ENCODE data around the gene ASPSCR1. TPM values are rescaled to one million over a fixed set of nuclear protein-coding genes. Genes with fewer than 3 reads are reported as not detected.
A peak's percentile ranks its signal among the peaks of the same experiment; 100 is the strongest.

ASPSCR1 gene
- total and polyA plus RNA-seq, 9 of the 15 experiments (the other 6 are each of a cell fraction or from before 2014, with no cell fraction given) = 0.90 to 36.9 (median 11.6) TPM

- Histone ChIP-seq H2AFZ (ENCODE audit: low read depth, low read length) (no peak overlapping the region), H4K20me1 (replicated peaks; ENCODE audit: control insufficient read depth, insufficient read depth, low read length) (peaks cover 14% of the 10 kb centered on the region), H3K9me3 (replicated peaks; ENCODE audit: control insufficient read depth, insufficient read depth, low read depth, low read length) (no peaks in the 10 kb centered on the region), H3K4me3 (no peak overlapping the region), H3K36me3 (ENCODE audit: control insufficient read depth, insufficient read depth, low read length) (peaks cover 30% of the 10 kb centered on the region; the same call in 2 of the 3 replicates), H3K27ac (ENCODE audit: extremely low read depth, low read depth, low read length) (no peak overlapping the region), H3K27me3 (ENCODE audit: control insufficient read depth in 2 of 2, insufficient read depth in 2 of 2, low read length in 2 of 2) (no peaks in the 10 kb centered on the region), H3K9me1 (ENCODE audit: control insufficient read depth, insufficient read depth, low read length) (peaks cover 9% of the 10 kb centered on the region), H3K79me2 (ENCODE audit: control insufficient read depth, insufficient read depth, low read length) (peaks cover 44% of the 10 kb centered on the region), H3K4me1 (replicated peaks in 1 of 2; ENCODE audit: control insufficient read depth in 2 of 2, insufficient read depth in 2 of 2, low read length in 2 of 2) (peaks cover 35 to 96% of the 10 kb centered on the region in 2 experiments), H3K9ac (ENCODE audit: insufficient read depth in 1 of 2, low read depth in 2 of 2, low read length in 2 of 2) (peak overlapping the region in 1 of 2 experiments; percentile 76; a peak in 2 of 4 replicates), H3K4me2 (ENCODE audit: insufficient read depth, low read length) (no peak overlapping the region)
- in situ Hi-C loops (cut with MboI) (no loop called here), intact Hi-C loops (cut with micrococcal nuclease) (no loop called here)
- FAIRE-seq (no peak), DNase-seq (ENCODE audit: extremely low read depth in 1 of 4, low spot score in 3 of 4) (no peak), ATAC-seq (no peak)
- ChIA-PET CTCF (ENCODE audit: low intra/inter-chr PET ratio) (no interaction called here), POLR2A (interaction anchor here (1.5 to 2.3 kb wide), 3 partner anchors 11 to 17 kb away, joined by 3 to 7 read pairs (median 5); no protein-coding TSS in a partner anchor)
- 80% methylated on average over 15 of the region's 20 CpGs for WGBS (ENCODE audit: insufficient coverage, low coverage, missing lambda C conversion rate)
- no TSS peak for BruUV-seq (replicated peaks)
- TF ChIP-seq ARID3B (CRISPR knock-in tag; IDR thresholded peaks at IDR 0.05; ENCODE audit: borderline replicate concordance) = no peak
- TF ChIP-seq KAT7 (CRISPR knock-in tag; IDR thresholded peaks at IDR 0.05; ENCODE audit: borderline replicate concordance) = no peak
- TF ChIP-seq ATF6 (CRISPR knock-in tag; IDR thresholded peaks at IDR 0.05) = no peak
- TF ChIP-seq NCOA1 (IDR thresholded peaks at IDR 0.05; ENCODE audit: low read depth) = no peak
- TF ChIP-seq POLR2G (IDR thresholded peaks at IDR 0.05; ENCODE audit: low read depth, low read length) = peak; percentile 7; the same call in 1 of the 2 replicates
- TF ChIP-seq REST (IDR thresholded peaks at IDR 0.05; ENCODE audit: borderline replicate concordance) = peak; percentile 75
- TF ChIP-seq REST (CRISPR knock-in tag; IDR thresholded peaks at IDR 0.05; ENCODE audit: low read depth) = 0 out of 2 replicates have a peak, but pooled peaks have one; percentile 35
- no peak for TF ChIP-seq SRSF1 (IDR thresholded peaks at IDR 0.05; ENCODE audit: low read depth, low read length)
These were observed 47.0 kb upstream of the ASPSCR1 start for GRCh38 chr17:81930142-81931125.

All from K562 (cell line).